Lower leg skin (tissue), 4 donors: ENCODE data around the gene CD109. TPM values are rescaled to one million over a fixed set of nuclear protein-coding genes. Genes with fewer than 3 reads are reported as not detected.

Experiments used
- DNase-seq, 2 donors: peaks; one replicate each; pipeline ENCODE4 v3.0.0-alpha.2; 2019; ENCODE audit warnings: low spot score in 2 of 2
- H3K4me3 ChIP-seq: fragments of 200-600 bp; sonication (generic); 2 replicates; pipeline ENCODE4 v1.5.1; 2017; ENCODE audit warnings: mild to moderate bottlenecking, low read depth; ENCODE audit not compliant: poor library complexity, severe bottlenecking
- POLR2A ChIP-seq, 2 donors: fragments of 450-650 bp; IDR thresholded peaks; one replicate each; pipeline ENCODE4 v1.6.1; 2016 to 2017; ENCODE audit warnings: antibody characterized with exemption in 2 of 2, mild to moderate bottlenecking in 1 of 2, moderate library complexity in 1 of 2
- WGBS, 2 donors: methylation state at CpG; one replicate each; pipeline ENCODE4 v1.1.5; 2018; 5-methylcytosine and 5-hydroxymethylcytosine counted together
- intact Hi-C: fragments of 100-400 bp; cut with DNase I; formaldehyde crosslinking; loops from one replicate; pipeline ENCODE4 v1.15.0; 2023; ENCODE audit warnings: low total_unique reads
- total RNA-seq, 4 donors: library from RNA; depleted of rRNA; stranded (reverse); fragments of >200 nt; gene quantifications; one replicate each; pipeline ENCODE4 v1.1.0, GENCODE V29; 2016
- TF ChIP-seq, protein P1 (sequence below), 3 donors: fragments of 450-650 bp; IDR thresholded peaks; one replicate each; pipeline ENCODE4 v1.5.1; 2016; ENCODE audit warnings: antibody characterized with exemption in 3 of 3, mild to moderate bottlenecking in 3 of 3, moderate library complexity in 2 of 3

CD109 gene
- total RNA-seq, 4 donors from 2014 or later, result 26.1 to 51.7 (median 33.3) TPM

DNA sequence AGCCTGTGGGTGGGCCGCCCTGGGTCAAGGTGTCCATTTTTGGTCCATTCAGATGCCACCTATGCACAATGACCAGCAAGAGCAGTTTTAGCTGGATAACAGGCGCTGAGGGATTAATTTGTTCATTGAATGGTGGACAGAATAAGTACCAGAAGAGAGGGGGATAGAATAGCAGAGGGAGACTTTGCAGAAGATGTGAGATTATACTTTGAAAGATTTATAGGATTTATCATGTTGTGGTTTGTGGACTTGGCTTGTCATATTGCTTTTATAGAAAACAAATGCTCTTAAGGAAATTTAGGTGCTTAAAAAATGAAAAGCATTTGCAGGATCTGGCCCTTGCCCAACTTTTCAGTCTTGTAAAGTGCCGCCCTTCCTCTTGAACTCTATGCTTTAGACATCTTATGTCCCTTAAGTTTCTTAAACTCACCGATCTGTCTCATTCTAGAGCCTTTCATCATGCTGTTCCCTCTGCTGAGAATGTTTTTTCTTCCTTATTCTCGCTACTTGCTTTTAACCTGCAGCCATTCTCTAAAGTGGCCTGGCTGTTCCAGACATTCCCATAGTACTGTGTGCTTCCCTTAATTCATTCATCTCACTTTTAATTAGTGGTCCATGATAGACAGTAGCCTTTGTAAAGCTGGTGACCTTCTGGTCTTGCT is 42.5 kb downstream of the CD109 start:
- DNase-seq, result no peak
- intact Hi-C loops, result loop anchor here (5.0 kb wide), 1 partner anchor 1469 kb away; the partner anchor contains the start of gene COL12A1
- WGBS, 2 donors, result 74 to 81% methylated on average over 5 of the region's 5 CpGs
- H3K4me3 ChIP-seq, result no peak overlapping the region
- TF ChIP-seq POLR2A (IDR thresholded peaks at IDR 0.05), result no peak
- TF ChIP-seq, protein P1, sequence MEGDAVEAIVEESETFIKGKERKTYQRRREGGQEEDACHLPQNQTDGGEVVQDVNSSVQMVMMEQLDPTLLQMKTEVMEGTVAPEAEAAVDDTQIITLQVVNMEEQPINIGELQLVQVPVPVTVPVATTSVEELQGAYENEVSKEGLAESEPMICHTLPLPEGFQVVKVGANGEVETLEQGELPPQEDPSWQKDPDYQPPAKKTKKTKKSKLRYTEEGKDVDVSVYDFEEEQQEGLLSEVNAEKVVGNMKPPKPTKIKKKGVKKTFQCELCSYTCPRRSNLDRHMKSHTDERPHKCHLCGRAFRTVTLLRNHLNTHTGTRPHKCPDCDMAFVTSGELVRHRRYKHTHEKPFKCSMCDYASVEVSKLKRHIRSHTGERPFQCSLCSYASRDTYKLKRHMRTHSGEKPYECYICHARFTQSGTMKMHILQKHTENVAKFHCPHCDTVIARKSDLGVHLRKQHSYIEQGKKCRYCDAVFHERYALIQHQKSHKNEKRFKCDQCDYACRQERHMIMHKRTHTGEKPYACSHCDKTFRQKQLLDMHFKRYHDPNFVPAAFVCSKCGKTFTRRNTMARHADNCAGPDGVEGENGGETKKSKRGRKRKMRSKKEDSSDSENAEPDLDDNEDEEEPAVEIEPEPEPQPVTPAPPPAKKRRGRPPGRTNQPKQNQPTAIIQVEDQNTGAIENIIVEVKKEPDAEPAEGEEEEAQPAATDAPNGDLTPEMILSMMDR (IDR thresholded peaks at IDR 0.05), result no peak

DNA sequence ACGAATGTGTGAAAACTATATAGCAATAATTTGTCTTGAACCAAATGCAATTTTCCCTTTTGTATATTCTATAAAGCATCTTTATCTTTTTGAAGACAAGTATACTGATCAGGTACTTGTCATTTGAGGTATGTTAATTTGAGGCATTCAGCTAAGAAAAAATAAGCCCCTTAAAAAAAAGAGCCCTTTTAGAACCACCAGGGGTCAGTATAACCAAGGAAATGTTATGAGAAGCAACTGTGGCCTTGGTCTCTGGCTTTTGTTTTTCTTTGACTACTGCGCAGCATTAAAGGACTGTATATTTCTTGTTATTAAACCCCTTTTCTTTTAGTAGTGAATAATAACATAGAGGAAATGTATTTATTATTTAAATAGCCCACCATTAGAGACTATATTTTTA is 43.1 kb downstream of the CD109 start:
- intact Hi-C loops, result loop anchor here (5.0 kb wide), 1 partner anchor 1468 kb away; the partner anchor contains the start of gene COL12A1
- DNase-seq, result no peak
- H3K4me3 ChIP-seq, result no peak overlapping the region
- WGBS, 2 donors, result 64 to 75% methylated on average over 2 of the region's 2 CpGs
- TF ChIP-seq, protein P1 (IDR thresholded peaks at IDR 0.05), result no peak
- TF ChIP-seq POLR2A (IDR thresholded peaks at IDR 0.05), result no peak

DNA sequence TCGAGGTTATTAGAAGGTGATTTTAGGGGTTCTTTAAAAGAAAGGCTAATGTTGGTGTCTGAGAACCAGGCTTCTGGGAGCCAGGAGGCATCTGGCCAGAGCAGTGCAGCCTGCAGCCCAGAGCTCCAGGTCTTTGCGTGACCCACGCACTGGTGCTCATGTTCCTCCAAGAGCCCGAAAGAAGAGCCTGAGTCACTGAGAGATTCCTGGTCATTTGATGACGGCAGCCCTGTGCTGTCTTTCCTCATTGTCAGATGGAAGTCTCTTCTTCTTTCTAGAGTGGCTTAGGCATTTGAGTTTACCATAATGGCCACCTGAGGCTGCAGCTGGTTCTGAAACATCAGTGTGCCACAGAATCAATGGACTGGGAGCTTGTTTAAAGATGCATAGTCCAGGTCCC is 46.4 kb downstream of the CD109 start:
- no peak for TF ChIP-seq POLR2A (IDR thresholded peaks at IDR 0.05)
- TF ChIP-seq, protein P1 (IDR thresholded peaks at IDR 0.05), result no peak
- H3K4me3 ChIP-seq, result no peak overlapping the region
- intact Hi-C loops, result no loop called here
- DNase-seq, result no peak
- 94 to 95% methylated on average over 5 of the region's 5 CpGs for WGBS, 2 donors

DNA sequence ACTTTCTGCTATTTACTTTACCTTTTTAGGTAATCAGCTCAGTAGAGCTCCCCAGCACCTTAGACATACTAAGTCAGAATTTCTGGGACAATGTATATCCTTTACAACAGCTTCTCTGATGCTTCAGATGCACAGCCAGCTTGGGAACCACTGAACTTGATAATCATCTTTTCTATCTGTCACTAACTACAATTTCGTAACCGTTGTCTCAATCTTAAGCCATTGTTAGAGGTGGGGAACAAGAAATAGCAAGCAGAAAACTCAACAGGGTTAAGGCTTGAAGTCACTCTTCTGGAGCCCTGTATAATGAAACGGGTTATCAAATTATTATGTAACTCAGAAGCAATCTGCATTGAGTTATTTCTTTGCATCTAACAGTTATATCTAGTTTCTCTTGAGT is 47.1 kb downstream of the CD109 start:
- DNase-seq, result no peak
- intact Hi-C loops, result no loop called here
- TF ChIP-seq POLR2A (IDR thresholded peaks at IDR 0.05), result no peak
- TF ChIP-seq, protein P1 (IDR thresholded peaks at IDR 0.05), result no peak
- H3K4me3 ChIP-seq, result no peak overlapping the region
- WGBS, 2 donors, result 84 to 88% methylated on average over 3 of the region's 3 CpGs

DNA sequence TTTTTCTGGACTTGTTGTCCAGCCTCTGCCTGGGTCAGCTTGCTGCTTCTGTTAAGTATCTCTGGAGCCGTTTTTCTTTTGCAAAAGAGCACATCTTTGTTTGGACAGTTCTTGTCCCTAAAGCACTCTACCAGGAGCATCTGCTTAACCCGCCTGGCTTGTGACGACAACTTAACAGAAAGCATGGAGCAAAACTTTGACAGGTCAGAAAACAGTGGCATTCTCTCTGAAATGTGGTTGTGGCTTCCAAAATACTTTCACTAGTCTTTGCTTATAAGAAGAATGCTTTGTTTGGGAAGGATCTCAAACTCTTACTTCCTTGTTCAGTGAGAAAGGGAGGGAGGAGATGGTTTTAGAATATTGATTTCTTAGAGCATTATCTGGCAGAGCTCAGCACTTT is 47.6 kb downstream of the CD109 start:
- H3K4me3 ChIP-seq, result no peak overlapping the region
- 77 to 82% methylated on average over 3 of the region's 3 CpGs for WGBS, 2 donors
- DNase-seq, result no peak
- intact Hi-C loops, result no loop called here
- TF ChIP-seq, protein P1 (IDR thresholded peaks at IDR 0.05), result no peak
- TF ChIP-seq POLR2A (IDR thresholded peaks at IDR 0.05), result no peak

DNA sequence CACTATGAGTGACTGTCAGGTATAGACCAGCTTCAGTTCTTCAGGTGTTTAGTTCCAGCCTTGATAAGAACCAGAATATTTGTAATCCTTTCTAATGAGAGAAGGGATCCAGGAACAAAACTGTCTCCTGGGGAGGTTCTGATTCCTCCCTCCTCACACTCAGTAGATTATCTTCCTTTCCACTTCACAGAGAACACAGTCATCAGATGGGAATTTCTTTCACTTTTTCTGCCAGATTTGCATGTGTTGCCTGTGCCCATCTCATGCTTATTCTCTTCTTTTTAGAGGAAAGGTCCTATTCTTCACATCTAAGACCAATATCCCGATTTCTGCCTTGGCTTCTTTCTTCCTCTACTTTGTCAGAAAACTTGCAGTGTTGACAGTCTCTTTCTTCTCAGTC is 50.8 kb downstream of the CD109 start:
- intact Hi-C loops, result no loop called here
- no peak for TF ChIP-seq POLR2A (IDR thresholded peaks at IDR 0.05)
- TF ChIP-seq, protein P1 (IDR thresholded peaks at IDR 0.05), result no peak
- H3K4me3 ChIP-seq, result no peak overlapping the region
- 66 to 83% methylated on average over 1 of the region's 1 CpG for WGBS, 2 donors
- DNase-seq, result no peak
